B cell (primary cell): ENCODE data around the gene PASD1. TPM values are rescaled to one million over a fixed set of nuclear protein-coding genes. Genes with fewer than 3 reads are reported as not detected.

Source experiments
- ATAC-seq: fragments of 200-7000 bp; cut with Tn5 transposase; one replicate; pipeline ENCODE4 v1.10.0; 2021; ENCODE audit warnings: low read depth, mild to moderate bottlenecking, moderate number of reproducible peaks, moderate library complexity
- CTCF ChIA-PET: fragments of 350-600 bp; sonication (Branson Sonifier 250); formaldehyde crosslinking; loops from one replicate; lab custom pipeline; 2021; ENCODE audit warnings: antibody characterized with exemption, inconsistent platforms; lab: Charles Lee
- POLR2A ChIA-PET: fragments of 350-600 bp; sonication (Branson Sonifier 250); formaldehyde crosslinking; loops from one replicate; lab custom pipeline; 2021; ENCODE audit warnings: antibody characterized with exemption; lab: Charles Lee
- DNase-seq: peaks from one replicate; pipeline ENCODE4 v3.0.0; 2013
- H2AFZ ChIP-seq: 2 replicates; pipeline ENCODE4 v1.6.1; 2012; ENCODE audit warnings: mild to moderate bottlenecking, low read depth, low read length; ENCODE audit not compliant: insufficient read depth, poor library complexity, severe bottlenecking
- H3K27ac ChIP-seq, 2 donors: 1 replicate in 1 of 2; 2 replicates in 1 of 2; pipeline ENCODE4 v1.5.1; 2012 to 2013; ENCODE audit warnings: low read length in 2 of 2, mild to moderate bottlenecking in 2 of 2, moderate library complexity in 1 of 2
- H3K27me3 ChIP-seq, 4 experiments: fragments of 200-600 bp in 1 of 4; sonication (generic) in 1 of 4; replicated peaks in 1 of 4; 1 replicate in 2 of 4; 2 replicates in 2 of 4; pipeline versions ENCODE4 v1.6.1 to v1.7.0; 2013 to 2016; ENCODE audit warnings: low read length in 3 of 4, mild to moderate bottlenecking in 2 of 4, mixed read lengths in 1 of 4, moderate library complexity in 1 of 4; ENCODE audit not compliant: insufficient read depth in 4 of 4, control insufficient read depth in 3 of 4; ENCODE audit errors: control extremely low read depth in 1 of 4
- H3K36me3 ChIP-seq, 2 experiments: replicated peaks in 1 of 2; 1 replicate in 1 of 2; 2 replicates in 1 of 2; pipeline versions ENCODE4 v1.6.1 to v1.7.1; 2013; ENCODE audit warnings: low read length in 1 of 2; ENCODE audit not compliant: insufficient read depth in 2 of 2, control insufficient read depth in 1 of 2; ENCODE audit errors: control extremely low read depth in 1 of 2, extremely low read depth in 1 of 2
- H3K4me1 ChIP-seq, 2 donors: fragments of 200-600 bp in 1 of 2; sonication (generic) in 1 of 2; 1 replicate in 1 of 2; 2 replicates in 1 of 2; pipeline versions ENCODE4 v1.5.1 to v1.6.1; 2013 to 2017; ENCODE audit warnings: low read length in 2 of 2; ENCODE audit not compliant: control insufficient read depth in 2 of 2, insufficient read depth in 2 of 2
- H3K4me2 ChIP-seq: replicated peaks from 2 replicates; pipeline ENCODE3; 2012; ENCODE audit warnings: mild to moderate bottlenecking, low read depth, low read length; ENCODE audit not compliant: poor library complexity, severe bottlenecking
- H3K4me3 ChIP-seq, 5 experiments: fragments of 200-600 bp in 1 of 5; sonication (generic) in 1 of 5; 1 replicate in 3 of 5; 2 replicates in 2 of 5; pipeline versions ENCODE4 v1.5.1 to v1.7.0; 2011 to 2016; ENCODE audit warnings: low read length in 4 of 5, mild to moderate bottlenecking in 4 of 5, low read depth in 2 of 5, control low read depth in 1 of 5, moderate library complexity in 1 of 5; ENCODE audit not compliant: insufficient read depth in 1 of 5; ENCODE audit errors: control extremely low read depth in 1 of 5, extremely low read depth in 1 of 5
- H3K79me2 ChIP-seq: fragments of 200-600 bp; sonication (generic); one replicate; pipeline ENCODE4 v1.6.0; 2016; ENCODE audit warnings: low read length; ENCODE audit not compliant: control insufficient read depth, insufficient read depth
- H3K9ac ChIP-seq: fragments of 200-600 bp; sonication (generic); 2 replicates; pipeline ENCODE4 v1.6.1; 2017; ENCODE audit warnings: mild to moderate bottlenecking, low read length, moderate library complexity
- H3K9me3 ChIP-seq, 3 donors: one replicate each; pipeline versions ENCODE4 v1.6.1 to v1.7.1; 2013; ENCODE audit warnings: low read length in 2 of 3; ENCODE audit not compliant: control insufficient read depth in 2 of 3, insufficient read depth in 1 of 3; ENCODE audit errors: control extremely low read depth in 1 of 3
- H4K20me1 ChIP-seq: 2 replicates; pipeline ENCODE4 v1.6.0; 2012; ENCODE audit warnings: mild to moderate bottlenecking, low read length; ENCODE audit not compliant: insufficient read depth, control insufficient read depth, poor library complexity, severe bottlenecking
- H3K27ac Mint-ChIP-seq: one replicate; pipeline ENCODE4 v1.8.0; 2021; ENCODE audit warnings: mixed read lengths
- H3K27me3 Mint-ChIP-seq: one replicate; pipeline ENCODE4 v1.8.0; 2021; ENCODE audit warnings: mixed read lengths
- H3K4me1 Mint-ChIP-seq: one replicate; pipeline ENCODE4 v1.8.0; 2021; ENCODE audit warnings: mixed read lengths
- H3K4me3 Mint-ChIP-seq: one replicate; pipeline ENCODE4 v1.8.0; 2021; ENCODE audit warnings: mixed read lengths
- H3K9me3 Mint-ChIP-seq: one replicate; pipeline ENCODE4 v1.8.0; 2022; ENCODE audit warnings: mixed read lengths; ENCODE audit not compliant: insufficient read depth
- CTCF ChIP-seq: fragments of 200-600 bp; IDR thresholded peaks from one replicate; pipeline ENCODE4 v1.8.0; 2022; ENCODE audit warnings: antibody characterized with exemption, mild to moderate bottlenecking
- EZH2 ChIP-seq: IDR thresholded peaks from 2 replicates; pipeline ENCODE4 v1.6.1; 2012; ENCODE audit warnings: borderline replicate concordance, low read depth, mild to moderate bottlenecking, moderate library complexity, low read length; ENCODE audit not compliant: insufficient read depth, poor library complexity, severe bottlenecking
- WGBS: methylation state at CpG from one replicate; pipeline ENCODE4 v1.1.5; 2013; ENCODE audit warnings: missing lambda C conversion rate; ENCODE audit not compliant: insufficient coverage; 5-methylcytosine and 5-hydroxymethylcytosine counted together
- intact Hi-C: fragments of 100-400 bp; cut with micrococcal nuclease; formaldehyde crosslinking; loops from one replicate; pipeline ENCODE4 v1.10.0; 2022
- polyA plus RNA-seq: library from polyadenylated mRNA; depleted of rRNA; stranded (reverse); fragments of >200 nt; gene quantifications from 2 replicates; pipeline ENCODE4 v1.2.3, GENCODE V29; 2012
- total RNA-seq, 2 donors: library from RNA; stranded (reverse); fragments of 120-200 nt in 1 of 2; gene quantifications; 1 replicate in 1 of 2; 2 replicates in 1 of 2; pipeline versions ENCODE4 v1.2.3 to v1.2.4, GENCODE V29; 2013 to 2022

The PASD1 gene
- total and polyA plus RNA-seq, 2 donors (not counting 1 experiment from before 2014, with no cell fraction given), result not detected

GRCh38 chrX:151712253-151712652 is 148.8 kb downstream of the PASD1 start:
- DNase-seq, result no peak
- Mint-ChIP-seq H3K4me3 (no peak overlapping the region), H3K9me3 (no peaks in the 10 kb centered on the region), H3K27ac (no peak overlapping the region), H3K4me1 (no peaks in the 10 kb centered on the region), H3K27me3 (no peaks in the 10 kb centered on the region)
- Histone ChIP-seq H3K27ac (no peak overlapping the region), H4K20me1 (no peaks in the 10 kb centered on the region), H3K9me3 (no peaks in the 10 kb centered on the region), H3K36me3 (no peaks in the 10 kb centered on the region), H3K4me3 (no peak overlapping the region), H3K27me3 (no peaks in the 10 kb centered on the region), H3K9ac (no peak overlapping the region), H3K79me2 (no peaks in the 10 kb centered on the region), H2AFZ (no peak overlapping the region), H3K4me1 (no peaks in the 10 kb centered on the region), H3K4me2 (no peak overlapping the region)
- WGBS, result 94% methylated on average over 2 of the region's 3 CpGs
- intact Hi-C loops, result no loop called here
- ChIA-PET POLR2A (no interaction called here), CTCF (no interaction called here)
- no peak for ATAC-seq
- TF ChIP-seq EZH2 (no peak), CTCF (no peak)

DNA sequence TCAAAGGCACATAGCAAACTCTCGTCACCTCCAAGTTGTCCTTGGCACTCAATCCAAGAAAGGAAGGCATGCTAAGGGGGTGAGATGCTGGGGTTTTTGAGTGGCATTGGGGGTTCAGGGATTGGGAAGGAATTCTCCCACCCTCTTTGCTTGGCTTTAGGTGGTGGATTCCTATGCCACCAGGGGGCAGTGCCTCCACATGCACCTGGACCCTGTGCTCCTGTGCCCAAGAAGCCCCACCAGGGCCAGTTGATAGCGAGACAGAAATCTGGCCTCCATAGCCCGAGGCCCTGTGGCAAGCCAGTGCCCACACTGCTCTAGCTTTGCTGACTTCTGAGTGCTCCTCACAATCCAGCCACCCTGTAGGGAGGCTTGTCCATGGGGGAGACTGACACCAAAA is 150.4 kb downstream of the PASD1 start:
- H3K27me3 ChIP-seq, result no peaks in the 10 kb centered on the region
- H3K4me3 ChIP-seq, result no peak overlapping the region
- no peaks in the 10 kb centered on the region for H3K9me3 Mint-ChIP-seq
- H3K4me1 Mint-ChIP-seq, result no peaks in the 10 kb centered on the region
- no peak overlapping the region for H3K4me2 ChIP-seq
- TF ChIP-seq EZH2 (no peak), CTCF (peak; percentile 7)
- no peak overlapping the region for H3K9ac ChIP-seq
- ATAC-seq (no peak), DNase-seq (no peak)
- no peaks in the 10 kb centered on the region for H3K9me3 ChIP-seq
- no peak overlapping the region for H3K27ac Mint-ChIP-seq
- no peaks in the 10 kb centered on the region for H3K36me3 ChIP-seq
- no CpG with 5 or more reads among the region's 3 CpGs for WGBS
- intact Hi-C loops, result no loop called here
- H4K20me1 ChIP-seq, result no peaks in the 10 kb centered on the region
- H3K4me3 Mint-ChIP-seq, result no peak overlapping the region
- H3K27me3 Mint-ChIP-seq, result no peaks in the 10 kb centered on the region
- CTCF ChIA-PET, result no interaction called here
- H3K4me1 ChIP-seq, result no peaks in the 10 kb centered on the region
- H3K79me2 ChIP-seq, result no peaks in the 10 kb centered on the region
- H3K27ac ChIP-seq, result no peak overlapping the region
- H2AFZ ChIP-seq, result no peak overlapping the region
- POLR2A ChIA-PET, result no interaction called here
